Panc1 (cell line): ENCODE results near the gene USH1C.

Experiments
- POLR2AphosphoS5 ChIP-seq: IDR thresholded peaks from 2 replicates; pipeline ENCODE4 v1.6.1; 2012; ENCODE audit warnings: mild to moderate bottlenecking, low read depth, low read length, moderate library complexity
- SIN3A ChIP-seq: IDR thresholded peaks from 2 replicates; pipeline ENCODE4 v1.6.1; 2012; ENCODE audit warnings: low read depth, mild to moderate bottlenecking, low read length, moderate library complexity, borderline replicate concordance; ENCODE audit not compliant: insufficient read depth
- TCF7L2 ChIP-seq: IDR thresholded peaks from 2 replicates; pipeline ENCODE4 v1.6.1; 2011; ENCODE audit warnings: mild to moderate bottlenecking, low read depth, low read length, inconsistent platforms
- TF ChIP-seq, protein P1 (sequence below): fragments of 450-650 bp; IDR thresholded peaks from 2 replicates; pipeline ENCODE4 v1.5.1; 2017; ENCODE audit warnings: mild to moderate bottlenecking
- TF ChIP-seq, protein P2 (sequence below), 2 experiments: IDR thresholded peaks; 2 replicates each; pipeline ENCODE4 v1.6.1; 2011 to 2012; ENCODE audit warnings: low read depth in 2 of 2, control low read depth in 1 of 2, low read length in 1 of 2, mild to moderate bottlenecking in 1 of 2, moderate library complexity in 1 of 2; ENCODE audit not compliant: insufficient read depth in 1 of 2

GRCh38 chr11:17489751-17490150 is 54.5 kb downstream of the USH1C start:
- TF ChIP-seq POLR2AphosphoS5 (no peak), SIN3A (no peak), TCF7L2 (no peak)
- TF ChIP-seq, protein P1, sequence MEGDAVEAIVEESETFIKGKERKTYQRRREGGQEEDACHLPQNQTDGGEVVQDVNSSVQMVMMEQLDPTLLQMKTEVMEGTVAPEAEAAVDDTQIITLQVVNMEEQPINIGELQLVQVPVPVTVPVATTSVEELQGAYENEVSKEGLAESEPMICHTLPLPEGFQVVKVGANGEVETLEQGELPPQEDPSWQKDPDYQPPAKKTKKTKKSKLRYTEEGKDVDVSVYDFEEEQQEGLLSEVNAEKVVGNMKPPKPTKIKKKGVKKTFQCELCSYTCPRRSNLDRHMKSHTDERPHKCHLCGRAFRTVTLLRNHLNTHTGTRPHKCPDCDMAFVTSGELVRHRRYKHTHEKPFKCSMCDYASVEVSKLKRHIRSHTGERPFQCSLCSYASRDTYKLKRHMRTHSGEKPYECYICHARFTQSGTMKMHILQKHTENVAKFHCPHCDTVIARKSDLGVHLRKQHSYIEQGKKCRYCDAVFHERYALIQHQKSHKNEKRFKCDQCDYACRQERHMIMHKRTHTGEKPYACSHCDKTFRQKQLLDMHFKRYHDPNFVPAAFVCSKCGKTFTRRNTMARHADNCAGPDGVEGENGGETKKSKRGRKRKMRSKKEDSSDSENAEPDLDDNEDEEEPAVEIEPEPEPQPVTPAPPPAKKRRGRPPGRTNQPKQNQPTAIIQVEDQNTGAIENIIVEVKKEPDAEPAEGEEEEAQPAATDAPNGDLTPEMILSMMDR: no peak
- TF ChIP-seq, protein P2, sequence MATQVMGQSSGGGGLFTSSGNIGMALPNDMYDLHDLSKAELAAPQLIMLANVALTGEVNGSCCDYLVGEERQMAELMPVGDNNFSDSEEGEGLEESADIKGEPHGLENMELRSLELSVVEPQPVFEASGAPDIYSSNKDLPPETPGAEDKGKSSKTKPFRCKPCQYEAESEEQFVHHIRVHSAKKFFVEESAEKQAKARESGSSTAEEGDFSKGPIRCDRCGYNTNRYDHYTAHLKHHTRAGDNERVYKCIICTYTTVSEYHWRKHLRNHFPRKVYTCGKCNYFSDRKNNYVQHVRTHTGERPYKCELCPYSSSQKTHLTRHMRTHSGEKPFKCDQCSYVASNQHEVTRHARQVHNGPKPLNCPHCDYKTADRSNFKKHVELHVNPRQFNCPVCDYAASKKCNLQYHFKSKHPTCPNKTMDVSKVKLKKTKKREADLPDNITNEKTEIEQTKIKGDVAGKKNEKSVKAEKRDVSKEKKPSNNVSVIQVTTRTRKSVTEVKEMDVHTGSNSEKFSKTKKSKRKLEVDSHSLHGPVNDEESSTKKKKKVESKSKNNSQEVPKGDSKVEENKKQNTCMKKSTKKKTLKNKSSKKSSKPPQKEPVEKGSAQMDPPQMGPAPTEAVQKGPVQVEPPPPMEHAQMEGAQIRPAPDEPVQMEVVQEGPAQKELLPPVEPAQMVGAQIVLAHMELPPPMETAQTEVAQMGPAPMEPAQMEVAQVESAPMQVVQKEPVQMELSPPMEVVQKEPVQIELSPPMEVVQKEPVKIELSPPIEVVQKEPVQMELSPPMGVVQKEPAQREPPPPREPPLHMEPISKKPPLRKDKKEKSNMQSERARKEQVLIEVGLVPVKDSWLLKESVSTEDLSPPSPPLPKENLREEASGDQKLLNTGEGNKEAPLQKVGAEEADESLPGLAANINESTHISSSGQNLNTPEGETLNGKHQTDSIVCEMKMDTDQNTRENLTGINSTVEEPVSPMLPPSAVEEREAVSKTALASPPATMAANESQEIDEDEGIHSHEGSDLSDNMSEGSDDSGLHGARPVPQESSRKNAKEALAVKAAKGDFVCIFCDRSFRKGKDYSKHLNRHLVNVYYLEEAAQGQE (IDR thresholded peaks at IDR 0.05; ENCODE audit: insufficient read depth in 1 of 2, low read depth in 2 of 2, low read length in 1 of 2): no peak
